ENCODE measurements around the gene DIPK2A. TPM values are rescaled to one million over a fixed set of nuclear protein-coding genes. Genes with fewer than 3 reads are reported as not detected.

DIPK2A gene
- total RNA-seq, 2 experiments from 2014 or later, result 28.6 to 39.6 TPM

DNA sequence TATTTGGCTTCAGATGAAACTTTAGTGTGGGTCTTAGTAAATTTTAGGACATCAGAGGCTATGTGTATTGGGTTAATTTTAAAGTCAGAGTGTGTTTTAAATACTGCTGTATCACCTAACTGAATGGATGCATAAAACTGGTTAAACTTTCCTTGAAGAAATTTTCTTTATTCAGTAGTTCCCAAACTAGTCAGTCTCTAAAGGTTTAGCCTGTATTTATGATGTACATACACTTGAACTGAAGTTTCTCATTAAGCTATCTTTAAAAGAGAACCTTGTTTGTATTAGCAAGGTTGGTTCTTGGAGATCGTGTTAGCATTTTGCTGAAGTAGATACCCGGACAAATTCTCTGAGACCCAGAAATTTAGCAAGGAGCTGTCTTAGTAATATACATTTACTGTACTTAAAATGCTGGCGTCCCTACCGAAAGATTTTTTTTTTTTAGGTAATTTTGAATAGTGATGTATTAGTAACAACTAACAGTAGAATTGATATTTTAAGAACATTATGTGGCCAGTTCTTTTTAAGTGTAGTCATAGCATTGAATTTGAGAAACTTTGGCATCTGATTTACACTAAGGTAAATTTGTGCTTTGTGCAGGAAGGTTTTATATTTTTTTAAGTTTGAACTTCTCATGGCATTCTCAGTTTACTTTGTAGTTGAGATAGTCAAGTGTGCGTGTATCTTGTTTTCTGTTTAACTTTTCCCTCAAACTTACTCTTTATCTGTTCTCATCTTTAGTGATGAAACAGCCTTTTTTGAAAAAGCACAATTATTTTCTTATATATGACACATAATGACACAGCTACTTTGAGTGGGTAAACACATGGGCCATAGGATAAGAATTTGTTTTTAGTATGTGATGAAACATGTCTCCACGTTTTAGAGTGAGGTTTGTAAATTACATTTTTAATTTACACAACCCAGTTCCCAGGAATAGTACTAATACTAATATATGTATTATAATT is 2.9 kb downstream of the DIPK2A start:
- H4K20me1 ChIP-seq (ENCODE audit: insufficient read depth, low read length), result peaks cover 49% of the 10 kb centered on the region
- no peaks in the 10 kb centered on the region for H3K36me3 ChIP-seq (ENCODE audit: insufficient read depth, low read length)
- no peak for DNase-seq (ENCODE audit: low spot score)
- intact Hi-C loops (cut with micrococcal nuclease; ENCODE audit: unreplicated experiment), result loop anchor here (10.0 kb wide), 2 partner anchors 1380 to 1950 kb away; partner anchors contain the start of gene PLS1
- H3K9me2 ChIP-seq (ENCODE audit: insufficient read depth, low read length), result no peaks in the 10 kb centered on the region
- no peaks in the 10 kb centered on the region for H3K9me3 ChIP-seq (ENCODE audit: low read length)
- H3K4me3 ChIP-seq (ENCODE audit: low read depth, low read length, poor library complexity, severe bottlenecking), result peak overlapping the region; percentile 89
- BruUV-seq (replicated peaks), result no TSS peak
- H3K79me2 ChIP-seq (ENCODE audit: insufficient read depth, low read depth, low read length), result peaks cover 68% of the 10 kb centered on the region
- peak overlapping the region; percentile 94 for H3K27ac ChIP-seq (ENCODE audit: low read depth, low read length, poor library complexity, severe bottlenecking)
- TF ChIP-seq, protein P1, sequence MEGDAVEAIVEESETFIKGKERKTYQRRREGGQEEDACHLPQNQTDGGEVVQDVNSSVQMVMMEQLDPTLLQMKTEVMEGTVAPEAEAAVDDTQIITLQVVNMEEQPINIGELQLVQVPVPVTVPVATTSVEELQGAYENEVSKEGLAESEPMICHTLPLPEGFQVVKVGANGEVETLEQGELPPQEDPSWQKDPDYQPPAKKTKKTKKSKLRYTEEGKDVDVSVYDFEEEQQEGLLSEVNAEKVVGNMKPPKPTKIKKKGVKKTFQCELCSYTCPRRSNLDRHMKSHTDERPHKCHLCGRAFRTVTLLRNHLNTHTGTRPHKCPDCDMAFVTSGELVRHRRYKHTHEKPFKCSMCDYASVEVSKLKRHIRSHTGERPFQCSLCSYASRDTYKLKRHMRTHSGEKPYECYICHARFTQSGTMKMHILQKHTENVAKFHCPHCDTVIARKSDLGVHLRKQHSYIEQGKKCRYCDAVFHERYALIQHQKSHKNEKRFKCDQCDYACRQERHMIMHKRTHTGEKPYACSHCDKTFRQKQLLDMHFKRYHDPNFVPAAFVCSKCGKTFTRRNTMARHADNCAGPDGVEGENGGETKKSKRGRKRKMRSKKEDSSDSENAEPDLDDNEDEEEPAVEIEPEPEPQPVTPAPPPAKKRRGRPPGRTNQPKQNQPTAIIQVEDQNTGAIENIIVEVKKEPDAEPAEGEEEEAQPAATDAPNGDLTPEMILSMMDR (conservative IDR thresholded peaks at IDR 0.05; ENCODE audit: low read length), result no peak
- no peak for TF ChIP-seq EZH2phosphoT487 (IDR thresholded peaks at IDR 0.05; ENCODE audit: borderline replicate concordance, low read depth, low read length)
- H3K4me1 ChIP-seq (ENCODE audit: insufficient read depth, low read length, poor library complexity, severe bottlenecking), result peaks cover 38% of the 10 kb centered on the region
- no peak overlapping the region for H2AFZ ChIP-seq (ENCODE audit: low read length)
- ChIA-PET CTCF (ENCODE audit: unreplicated experiment) (interaction anchor here (0.6 kb wide), 1 partner anchor 57 kb away, joined by 3 read pairs; no protein-coding TSS in a partner anchor), POLR2A (interaction anchor here (0.6 to 2.6 kb wide), 8 partner anchors 8 to 127 kb away, joined by 3 to 8 read pairs (median 4); partner anchors contain the start of gene SLC9A9)
- H3K4me2 ChIP-seq (ENCODE audit: low read length), result peak overlapping the region; percentile 90

DNA sequence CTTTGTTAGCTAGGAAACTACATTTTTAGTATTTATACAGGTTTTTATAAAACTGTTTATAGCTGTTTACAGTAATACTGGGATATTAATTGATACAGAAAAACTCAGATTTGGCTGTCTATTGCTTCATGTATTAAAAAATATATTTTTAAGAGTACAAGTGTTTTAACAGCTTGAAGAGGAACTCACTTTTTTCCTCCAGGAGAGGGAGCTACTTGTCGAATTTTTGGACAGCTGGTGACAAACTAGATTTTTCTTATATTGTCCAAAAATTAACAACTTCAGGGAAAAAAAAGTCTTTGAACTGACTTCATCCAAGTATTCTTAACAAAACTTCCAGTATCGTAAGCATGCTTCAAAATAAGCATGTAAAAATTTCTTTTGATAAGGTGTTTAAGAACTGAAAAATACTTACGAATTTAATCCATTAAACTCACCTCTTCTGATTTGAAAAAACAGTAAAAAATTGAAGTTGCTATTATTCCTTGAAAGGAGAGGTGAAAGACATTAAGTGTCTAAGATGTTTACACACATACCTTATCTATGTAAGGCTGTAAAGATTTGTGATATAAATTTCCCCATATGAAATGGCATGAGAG is 4.0 kb downstream of the DIPK2A start:
- no peak overlapping the region for H3K27ac ChIP-seq (ENCODE audit: low read depth, low read length, poor library complexity, severe bottlenecking)
- no TSS peak for BruUV-seq (replicated peaks)
- TF ChIP-seq, protein P1 (conservative IDR thresholded peaks at IDR 0.05; ENCODE audit: low read length), result peak; percentile 94
- no peak for TF ChIP-seq EZH2phosphoT487 (IDR thresholded peaks at IDR 0.05; ENCODE audit: borderline replicate concordance, low read depth, low read length)
- no peaks in the 10 kb centered on the region; the same call in 1 of the 2 replicates for H3K36me3 ChIP-seq (ENCODE audit: insufficient read depth, low read length)
- H3K4me3 ChIP-seq (ENCODE audit: low read depth, low read length, poor library complexity, severe bottlenecking), result peak overlapping the region; percentile 89
- ChIA-PET POLR2A (interaction anchor here (1.2 to 2.6 kb wide), 4 partner anchors 9 to 126 kb away, joined by 3 to 8 read pairs (median 6); partner anchors contain the start of gene SLC9A9), CTCF (ENCODE audit: unreplicated experiment) (no interaction called here)
- H3K4me2 ChIP-seq (ENCODE audit: low read length), result peak overlapping the region; percentile 90
- peaks cover 49% of the 10 kb centered on the region for H4K20me1 ChIP-seq (ENCODE audit: insufficient read depth, low read length)
- no peaks in the 10 kb centered on the region for H3K9me2 ChIP-seq (ENCODE audit: insufficient read depth, low read length)
- no peaks in the 10 kb centered on the region; the same call in 1 of the 2 replicates for H3K9me3 ChIP-seq (ENCODE audit: low read length)
- H2AFZ ChIP-seq (ENCODE audit: low read length), result no peak overlapping the region
- peaks cover 31% of the 10 kb centered on the region for H3K4me1 ChIP-seq (ENCODE audit: insufficient read depth, low read length, poor library complexity, severe bottlenecking)
- DNase-seq (ENCODE audit: low spot score), result peak; percentile 58
- peaks cover 79% of the 10 kb centered on the region for H3K79me2 ChIP-seq (ENCODE audit: insufficient read depth, low read depth, low read length)
- intact Hi-C loops (cut with micrococcal nuclease; ENCODE audit: unreplicated experiment), result loop anchor here (10.0 kb wide), 2 partner anchors 1381 to 1951 kb away; partner anchors contain the start of gene PLS1

All from OCI-LY7 (cell line).